OCI-LY3 (cell line): ENCODE measurements around the gene NDUFAB1.

Source experiments
- H2AFZ ChIP-seq: fragments of 200-600, 300-600 bp; shearing (Covaris generic); 2 replicates; pipeline ENCODE4 v1.6.0; 2014; ENCODE audit warnings: antibody characterized with exemption, low read depth, low read length
- H3K27ac ChIP-seq: fragments of 200-600, 300-600 bp; sonication (generic); 2 replicates; pipeline ENCODE4 v1.5.1; 2014; ENCODE audit warnings: mild to moderate bottlenecking, low read length, moderate library complexity, mixed read lengths
- H3K27me3 ChIP-seq: fragments of 200-600, 300-600 bp; sonication (generic); 2 replicates; pipeline ENCODE4 v1.6.1; 2014; ENCODE audit warnings: low read depth, low read length, mixed read lengths
- H3K36me3 ChIP-seq: fragments of 200-600, 300-600 bp; sonication (generic); replicated peaks from 2 replicates; pipeline ENCODE3; 2014; ENCODE audit warnings: low read depth, low read length, mixed read lengths
- H3K4me1 ChIP-seq: fragments of 300-600, 200-600 bp; sonication (generic); 2 replicates; pipeline ENCODE4 v1.6.1; 2014; ENCODE audit warnings: low read length, mixed read lengths
- H3K4me2 ChIP-seq: fragments of 200-600, 300-600 bp; sonication (generic); 2 replicates; pipeline ENCODE4 v1.6.1; 2014; ENCODE audit warnings: low read length, mixed read lengths
- H3K4me3 ChIP-seq: fragments of 300-600, 200-600 bp; sonication (generic); 2 replicates; pipeline ENCODE4 v1.5.1; 2014; ENCODE audit warnings: antibody characterized with exemption, mild to moderate bottlenecking, low read length, moderate library complexity
- H3K79me2 ChIP-seq: fragments of 300-600, 200-600 bp; shearing (Covaris generic); 2 replicates; pipeline ENCODE4 v1.6.1; 2014; ENCODE audit warnings: mild to moderate bottlenecking, low read length, mixed read lengths
- H3K9ac ChIP-seq: fragments of 300-600, 200-600 bp; shearing (Covaris generic); 2 replicates; pipeline ENCODE4 v1.6.0; 2014; ENCODE audit warnings: mild to moderate bottlenecking, low read length, moderate library complexity
- H3K9me3 ChIP-seq: fragments of 200-600, 300-600 bp; shearing (Covaris generic); 2 replicates; pipeline ENCODE4 v1.6.1; 2014; ENCODE audit warnings: low read length, mixed read lengths; ENCODE audit not compliant: insufficient read depth
- H4K20me1 ChIP-seq: fragments of 200-600, 300-600 bp; sonication (generic); 2 replicates; pipeline ENCODE4 v1.6.1; 2016; ENCODE audit warnings: low read length, mixed read lengths; ENCODE audit not compliant: insufficient read depth
- CTCF ChIP-seq: fragments of 200-600, 300-600 bp; sonication (generic); IDR thresholded peaks from 2 replicates; pipeline ENCODE4 v1.5.1; 2014; ENCODE audit warnings: antibody characterized with exemption, low read length, low read depth
- EZH2phosphoT487 ChIP-seq: fragments of 200-600 bp; shearing (Covaris generic); IDR thresholded peaks from 2 replicates; pipeline ENCODE4 v1.6.1; 2018; ENCODE audit warnings: antibody characterized with exemption, mixed run types, low read depth

The NDUFAB1 gene

DNA sequence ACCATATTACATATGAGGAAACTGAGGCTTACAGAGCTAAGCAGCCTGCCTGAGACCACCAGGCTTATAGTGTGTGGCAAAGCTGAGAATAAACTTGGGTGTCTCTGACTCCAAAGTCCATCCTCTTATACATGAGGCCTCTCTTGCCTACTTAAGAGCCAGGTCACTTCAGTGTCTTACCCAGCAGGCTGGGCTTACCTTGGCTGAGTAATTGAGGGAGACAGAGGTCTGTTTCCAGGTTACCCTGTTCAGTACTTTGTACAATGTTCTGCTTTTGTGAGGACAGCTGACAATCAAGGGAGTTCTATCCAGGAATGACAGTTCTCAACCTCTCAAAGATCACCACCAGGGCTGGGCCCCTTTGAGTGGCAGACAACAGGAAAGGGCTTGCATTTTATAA is 14.4 kb downstream of the NDUFAB1 start:
- Histone ChIP-seq H3K36me3 (peaks cover 41% of the 10 kb centered on the region), H3K27ac (no peak overlapping the region), H3K79me2 (peaks cover 4% of the 10 kb centered on the region; the same call in 1 of the 2 replicates), H3K9ac (no peak overlapping the region), H4K20me1 (no peaks in the 10 kb centered on the region), H3K4me1 (no peaks in the 10 kb centered on the region), H3K9me3 (no peaks in the 10 kb centered on the region), H3K4me2 (no peak overlapping the region), H3K4me3 (no peak overlapping the region), H2AFZ (no peak overlapping the region), H3K27me3 (no peaks in the 10 kb centered on the region)
- TF ChIP-seq EZH2phosphoT487 (no peak), CTCF (no peak)

DNA sequence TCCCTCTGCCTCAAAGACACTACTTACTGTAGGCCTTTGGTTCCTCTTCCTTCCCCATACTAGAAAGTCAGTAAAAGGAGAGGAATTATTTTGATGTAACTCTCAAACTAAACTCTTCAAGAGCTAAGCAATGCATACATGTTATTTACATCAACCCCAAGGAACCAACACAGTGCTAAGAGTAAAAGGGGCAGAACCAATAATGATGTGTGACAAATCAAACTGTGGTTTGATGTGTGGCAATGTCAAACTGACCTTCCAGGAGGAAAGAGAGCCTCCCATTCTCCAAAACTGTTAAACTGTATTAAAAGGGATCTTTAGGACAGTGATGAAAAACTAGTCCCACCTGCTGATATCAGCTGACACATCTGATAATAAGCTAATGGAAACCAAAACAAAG is 15.7 kb downstream of the NDUFAB1 start:
- Histone ChIP-seq H3K36me3 (peaks cover 37% of the 10 kb centered on the region), H3K4me3 (no peak overlapping the region), H3K9me3 (no peaks in the 10 kb centered on the region), H4K20me1 (no peaks in the 10 kb centered on the region), H3K79me2 (no peaks in the 10 kb centered on the region), H3K4me2 (no peak overlapping the region), H3K27me3 (no peaks in the 10 kb centered on the region), H2AFZ (no peak overlapping the region), H3K27ac (no peak overlapping the region), H3K4me1 (no peaks in the 10 kb centered on the region), H3K9ac (no peak overlapping the region)
- TF ChIP-seq EZH2phosphoT487 (no peak), CTCF (no peak)

- H3K79me2 ChIP-seq, result no peaks in the 10 kb centered on the region
- H3K27me3 ChIP-seq, result no peaks in the 10 kb centered on the region
- H3K36me3 ChIP-seq, result peaks cover 34% of the 10 kb centered on the region
- H4K20me1 ChIP-seq, result no peaks in the 10 kb centered on the region
- H3K9ac ChIP-seq, result no peak overlapping the region
- H3K9me3 ChIP-seq, result no peaks in the 10 kb centered on the region
- H3K4me1 ChIP-seq, result no peaks in the 10 kb centered on the region
- H3K4me2 ChIP-seq, result no peak overlapping the region
- H2AFZ ChIP-seq, result no peak overlapping the region
- TF ChIP-seq CTCF, result no peak
- no peak for TF ChIP-seq EZH2phosphoT487
- no peak overlapping the region for H3K4me3 ChIP-seq
- H3K27ac ChIP-seq, result no peak overlapping the region
These were observed 16.7 kb downstream of the NDUFAB1 start for GRCh38 chr16:23579371-23579770.

GRCh38 chr16:23578101-23578830 is 17.9 kb downstream of the NDUFAB1 start:
- no peaks in the 10 kb centered on the region for H3K9me3 ChIP-seq
- H4K20me1 ChIP-seq, result no peaks in the 10 kb centered on the region
- H3K4me2 ChIP-seq, result no peak overlapping the region
- no peak for TF ChIP-seq EZH2phosphoT487
- TF ChIP-seq CTCF, result no peak
- H3K79me2 ChIP-seq, result no peaks in the 10 kb centered on the region
- no peak overlapping the region for H3K9ac ChIP-seq
- H3K27me3 ChIP-seq, result no peaks in the 10 kb centered on the region
- no peaks in the 10 kb centered on the region for H3K4me1 ChIP-seq
- H3K27ac ChIP-seq, result no peak overlapping the region
- H2AFZ ChIP-seq, result no peak overlapping the region
- peaks cover 35% of the 10 kb centered on the region for H3K36me3 ChIP-seq
- H3K4me3 ChIP-seq, result no peak overlapping the region
